B cell (primary cell): Measurements from ENCODE around the gene CAMTA1.

Source experiments
- EZH2 ChIP-seq: IDR thresholded peaks from 2 replicates; pipeline ENCODE4 v1.6.1; 2012; ENCODE audit warnings: borderline replicate concordance, low read depth, mild to moderate bottlenecking, moderate library complexity, low read length; ENCODE audit not compliant: insufficient read depth, poor library complexity, severe bottlenecking
- TF ChIP-seq, protein P1 (sequence below): fragments of 200-600 bp; IDR thresholded peaks from one replicate; pipeline ENCODE4 v1.8.0; 2022; ENCODE audit warnings: antibody characterized with exemption, mild to moderate bottlenecking

DNA sequence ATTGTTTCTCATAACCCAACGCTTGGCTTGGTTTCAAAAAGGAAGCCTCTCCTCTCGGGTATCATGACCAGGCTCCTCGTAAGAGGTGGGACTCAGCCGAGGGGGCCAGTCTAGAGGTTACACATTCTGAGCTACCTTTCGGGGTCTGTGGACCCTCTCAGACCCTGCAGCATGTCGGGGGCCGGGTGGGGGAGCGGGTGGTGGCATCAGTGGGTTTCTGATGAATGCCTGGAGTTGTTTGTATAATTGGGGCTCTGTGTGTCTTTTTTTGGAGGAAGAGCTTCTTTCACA is 229.3 kb downstream of the CAMTA1 start:
- TF ChIP-seq, protein P1, sequence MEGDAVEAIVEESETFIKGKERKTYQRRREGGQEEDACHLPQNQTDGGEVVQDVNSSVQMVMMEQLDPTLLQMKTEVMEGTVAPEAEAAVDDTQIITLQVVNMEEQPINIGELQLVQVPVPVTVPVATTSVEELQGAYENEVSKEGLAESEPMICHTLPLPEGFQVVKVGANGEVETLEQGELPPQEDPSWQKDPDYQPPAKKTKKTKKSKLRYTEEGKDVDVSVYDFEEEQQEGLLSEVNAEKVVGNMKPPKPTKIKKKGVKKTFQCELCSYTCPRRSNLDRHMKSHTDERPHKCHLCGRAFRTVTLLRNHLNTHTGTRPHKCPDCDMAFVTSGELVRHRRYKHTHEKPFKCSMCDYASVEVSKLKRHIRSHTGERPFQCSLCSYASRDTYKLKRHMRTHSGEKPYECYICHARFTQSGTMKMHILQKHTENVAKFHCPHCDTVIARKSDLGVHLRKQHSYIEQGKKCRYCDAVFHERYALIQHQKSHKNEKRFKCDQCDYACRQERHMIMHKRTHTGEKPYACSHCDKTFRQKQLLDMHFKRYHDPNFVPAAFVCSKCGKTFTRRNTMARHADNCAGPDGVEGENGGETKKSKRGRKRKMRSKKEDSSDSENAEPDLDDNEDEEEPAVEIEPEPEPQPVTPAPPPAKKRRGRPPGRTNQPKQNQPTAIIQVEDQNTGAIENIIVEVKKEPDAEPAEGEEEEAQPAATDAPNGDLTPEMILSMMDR = no peak
- TF ChIP-seq EZH2 = no peak
